ENCODE measurements around the gene NONO.
"Not testable (repeated sequence)": the region's sequence is repeated elsewhere in the genome, so short reads cannot be mapped to it uniquely, and the experiment has no call there.

The NONO gene

DNA sequence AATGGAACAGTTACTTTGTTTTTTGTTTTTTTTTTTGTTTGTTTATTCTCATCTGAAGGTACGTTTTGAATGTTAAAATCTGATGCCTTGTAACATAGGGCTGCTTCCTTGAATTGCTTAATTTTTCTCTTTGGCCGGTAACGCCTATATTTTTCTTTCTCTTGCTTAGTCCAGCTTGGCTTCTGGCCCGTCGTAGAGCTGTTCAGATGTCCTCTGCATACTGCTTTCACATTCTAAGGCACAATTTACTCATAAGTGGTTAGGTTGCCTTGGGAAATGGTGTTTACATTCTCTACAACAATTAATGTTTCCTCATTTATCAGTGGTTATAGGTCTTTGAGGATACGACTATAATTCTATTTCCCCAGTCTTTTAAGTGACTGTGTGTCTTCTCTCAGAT is 7.9 kb downstream of the NONO start:
- no peak for DNase-seq

DNA sequence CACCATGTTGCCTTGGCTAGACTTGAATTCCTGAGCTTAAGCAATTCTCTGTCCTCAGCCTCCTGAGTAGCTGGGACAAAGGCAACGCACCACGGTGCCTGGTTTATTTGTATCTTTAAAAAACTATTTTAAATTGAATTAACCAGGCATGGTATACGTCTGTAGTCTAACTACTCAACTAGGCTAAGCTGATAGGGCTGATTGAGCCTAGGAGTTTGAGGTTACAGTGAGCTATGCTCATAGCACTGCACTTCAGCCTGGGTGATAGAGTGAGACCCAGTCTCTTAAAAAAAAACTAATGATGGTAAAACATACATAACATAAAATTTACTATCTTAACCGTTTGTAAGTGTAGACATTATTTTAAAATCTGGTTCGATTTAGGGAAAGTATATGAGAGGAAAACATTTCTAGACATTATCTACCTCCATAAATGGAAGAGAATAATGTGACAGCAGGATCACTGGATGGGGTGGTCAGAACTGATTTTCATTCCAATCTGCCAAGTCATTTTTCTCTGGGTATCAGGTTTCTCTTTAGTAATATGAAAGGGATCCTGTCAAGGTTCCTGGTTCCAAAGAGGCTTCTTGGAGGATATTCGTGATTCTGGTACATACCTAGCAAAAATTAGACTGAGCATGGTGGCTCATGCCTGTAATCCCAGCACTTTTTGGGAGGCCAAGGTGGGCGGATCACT is 9.4 kb downstream of the NONO start:
- no peak for DNase-seq

DNA sequence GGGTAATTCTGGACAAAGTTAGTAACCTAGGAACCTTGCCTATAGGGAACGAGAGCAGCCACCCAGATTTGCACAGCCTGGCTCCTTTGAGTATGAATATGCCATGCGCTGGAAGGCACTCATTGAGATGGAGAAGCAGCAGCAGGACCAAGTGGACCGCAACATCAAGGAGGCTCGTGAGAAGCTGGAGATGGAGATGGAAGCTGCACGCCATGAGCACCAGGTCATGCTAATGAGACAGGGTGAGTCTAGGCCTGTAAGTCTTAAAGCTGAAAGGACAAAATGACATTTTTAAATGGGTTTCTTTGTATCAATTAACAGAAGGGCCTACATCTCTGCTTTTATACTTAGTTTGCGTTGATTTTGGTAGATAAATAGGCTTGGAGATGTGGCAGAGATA is 13.4 kb downstream of the NONO start:
- DNase-seq: no peak

DNA sequence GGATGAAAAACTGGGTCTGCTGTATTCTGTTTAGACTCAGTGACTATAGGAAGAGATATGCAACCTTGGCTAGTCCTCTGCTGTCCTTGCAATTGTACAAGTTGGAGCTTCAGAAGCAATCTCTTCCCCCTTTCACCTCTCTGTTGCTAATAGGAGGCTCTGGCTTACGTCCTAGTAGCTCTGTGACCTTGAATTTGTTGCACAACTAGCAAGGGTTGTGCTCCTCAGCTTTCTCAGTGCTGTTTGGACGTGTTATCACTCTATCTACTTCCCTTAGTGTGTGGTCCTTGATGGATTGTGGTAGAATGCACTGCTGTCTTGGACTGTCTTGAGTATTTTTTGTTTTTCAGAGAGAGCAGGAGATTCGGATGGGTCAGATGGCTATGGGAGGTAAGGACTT is 14.7 kb downstream of the NONO start:
- DNase-seq: no peak

DNA sequence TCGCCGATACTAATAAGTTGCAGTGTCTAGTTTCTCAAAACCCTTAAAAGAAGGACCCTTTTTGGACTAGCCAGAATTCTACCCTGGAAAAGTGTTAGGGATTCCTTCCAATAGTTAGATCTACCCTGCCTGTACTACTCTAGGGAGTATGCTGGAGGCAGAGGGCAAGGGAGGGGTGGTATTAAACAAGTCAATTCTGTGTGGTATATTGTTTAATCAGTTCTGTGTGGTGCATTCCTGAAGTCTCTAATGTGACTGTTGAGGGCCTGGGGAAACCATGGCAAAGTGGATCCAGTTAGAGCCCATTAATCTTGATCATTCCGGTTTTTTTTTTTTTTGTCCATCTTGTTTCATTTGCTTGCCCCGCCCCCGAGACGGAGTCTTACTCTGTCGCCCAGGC is 16.6 kb downstream of the NONO start:
- not testable (repeated sequence) for DNase-seq

- not testable (repeated sequence) for DNase-seq
These were observed 17.1 kb downstream of the NONO start for GRCh38 chrX:71300495-71300894.

GRCh38 chrX:71301195-71301924 is 17.9 kb downstream of the NONO start, which contains the start of gene ITGB1BP2:
Gene ITGB1BP2, plus strand, starts transcription at chrX:71301750. Its CDS starts 57 bp downstream, at chrX:71301807.
- DNase-seq: no peak

DNA sequence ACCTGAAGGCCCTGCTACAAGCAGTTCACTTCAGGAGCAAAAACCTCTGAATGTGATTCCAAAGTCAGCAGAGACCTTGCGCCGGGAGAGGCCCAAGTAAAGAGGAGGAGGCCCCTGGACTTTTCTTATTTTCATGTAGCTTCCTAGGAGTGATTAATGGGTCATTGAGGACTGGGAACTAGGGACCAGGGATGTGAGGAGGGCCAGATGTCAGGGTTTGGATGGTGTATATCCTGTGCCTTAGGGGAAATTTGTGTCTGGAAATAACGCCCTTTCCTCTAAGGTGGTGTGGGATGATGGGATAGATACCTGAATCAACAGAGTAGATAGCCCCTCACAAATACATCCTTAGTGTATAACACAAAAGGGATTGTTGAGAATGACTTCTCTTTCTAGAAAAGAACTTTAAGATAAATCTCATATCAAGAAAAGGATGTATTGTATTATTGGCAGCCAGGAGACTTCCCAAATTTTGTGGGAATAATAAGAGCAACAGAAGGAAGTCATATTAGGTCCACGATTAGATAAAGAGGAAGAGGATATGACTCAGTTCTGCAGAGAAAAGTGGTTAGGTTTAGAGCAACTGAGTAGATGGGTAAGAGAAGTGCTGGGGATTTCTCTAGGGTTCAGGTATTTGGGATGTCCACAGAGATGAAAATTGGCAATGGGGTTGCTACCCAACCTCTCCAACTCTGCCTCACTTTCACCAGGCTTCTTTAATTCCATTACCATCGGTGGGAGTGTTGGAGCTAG is 19.2 kb downstream of the NONO start:
- no peak for DNase-seq

DNA sequence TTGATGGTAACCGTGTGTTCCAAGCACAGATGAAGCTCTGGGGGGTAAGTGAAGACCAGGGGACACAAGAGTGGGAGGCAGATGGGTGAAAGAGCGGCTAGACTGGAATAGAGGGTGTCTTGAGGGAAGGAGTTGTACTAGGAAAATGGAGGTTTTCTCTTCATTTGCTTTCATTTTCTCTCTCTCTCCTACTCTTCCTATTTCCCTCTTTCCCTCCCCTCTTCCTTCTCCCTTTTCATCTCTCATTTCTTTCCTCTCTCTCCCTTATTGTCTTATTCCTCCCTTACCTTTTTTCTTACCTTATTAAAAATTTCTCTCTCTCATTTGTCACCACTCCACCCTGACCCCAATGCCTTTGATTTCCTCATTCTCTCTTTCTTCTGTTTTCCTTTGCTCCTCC is 21.1 kb downstream of the NONO start:
- no peak for DNase-seq

GRCh38 chrX:71315917-71316316 is 32.5 kb downstream of the NONO start:
- no peak for DNase-seq

- not testable (repeated sequence) for DNase-seq
These were observed 33.5 kb downstream of the NONO start for GRCh38 chrX:71316959-71317358.

GRCh38 chrX:71320126-71320525 is 36.7 kb downstream of the NONO start:
- DNase-seq: no peak

GRCh38 chrX:71321731-71322130 is 38.3 kb downstream of the NONO start:
- DNase-seq: no peak

- DNase-seq: not testable (repeated sequence)
These were observed 41.0 kb downstream of the NONO start for GRCh38 chrX:71324452-71324851.

DNA sequence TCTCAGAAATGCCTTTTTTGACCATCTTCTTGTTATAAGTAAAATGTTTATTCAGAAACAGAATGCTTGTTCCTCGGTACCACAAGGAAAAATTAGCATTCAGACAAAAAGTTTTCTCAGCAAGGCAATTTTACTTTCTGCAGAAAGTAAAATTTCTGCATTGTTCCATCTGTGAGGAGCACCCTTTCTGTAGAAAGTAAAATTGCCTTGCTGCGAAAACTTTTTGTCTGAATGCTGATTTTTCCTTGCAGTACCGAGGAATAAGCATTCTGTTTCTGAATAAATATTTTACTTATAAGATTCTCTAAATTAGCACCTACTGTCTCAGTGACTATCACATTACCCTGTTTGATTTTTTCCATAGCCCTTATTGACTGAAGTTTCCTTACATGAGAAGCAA is 43.0 kb downstream of the NONO start:
- DNase-seq: no peak

DNA sequence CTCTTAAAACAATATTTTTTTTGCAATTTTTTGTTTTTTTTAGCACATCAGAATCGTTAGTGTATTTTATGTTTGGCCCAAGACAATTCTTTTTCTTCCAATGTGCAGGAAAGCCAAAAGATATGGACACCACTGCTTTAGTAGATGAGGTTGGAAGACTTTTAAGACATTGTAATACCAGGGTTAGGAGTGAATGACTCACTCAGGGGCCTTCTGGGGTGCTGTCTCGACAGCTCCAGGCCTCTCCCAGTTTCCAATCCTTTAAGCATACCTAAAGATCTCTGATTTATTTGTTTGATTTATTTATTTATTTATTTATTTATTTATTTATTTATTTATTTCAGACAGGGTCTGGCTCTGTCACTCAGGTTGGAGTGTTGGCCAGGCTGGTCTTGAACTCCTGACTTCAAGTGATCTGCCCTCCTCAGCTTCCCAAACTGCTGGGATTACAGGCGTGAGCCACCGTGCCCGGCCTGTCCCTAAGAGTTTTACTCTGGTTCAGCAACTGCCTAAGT is 65.8 kb downstream of the NONO start:
- not testable (repeated sequence) for DNase-seq

- DNase-seq: not testable (repeated sequence)
These were observed 66.4 kb downstream of the NONO start for GRCh38 chrX:71349867-71350266.

Measured in NCI-H1694 (cell line).